Measurements from ENCODE around the gene MEOX2. TPM values are rescaled to one million over a fixed set of nuclear protein-coding genes. Genes with fewer than 3 reads are reported as not detected.

Gene MEOX2
- total RNA-seq, 1 experiment from 2014 or later = not detected

DNA sequence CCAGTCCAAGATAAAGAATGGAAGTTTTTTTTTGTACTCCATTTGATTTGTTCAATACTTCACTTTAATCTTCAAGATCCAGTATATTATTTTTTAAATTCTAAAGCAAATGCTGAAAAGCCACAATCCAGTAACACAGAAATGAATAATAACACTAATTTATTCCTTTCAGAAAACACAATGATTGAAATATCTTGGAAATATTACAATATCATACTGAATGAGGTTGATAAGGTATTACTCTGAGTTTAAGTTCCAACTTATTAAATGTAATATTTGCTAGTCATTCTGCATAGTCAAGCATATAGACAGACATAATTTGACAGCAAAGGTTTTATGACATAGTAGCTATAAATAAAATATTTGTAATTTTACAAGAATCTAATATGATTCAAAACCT, 4.4 kb downstream of the MEOX2 start:
- H3K23ac ChIP-seq (ENCODE audit: insufficient read length, low read depth, low read length) = no peak overlapping the region
- peaks cover 49% of the 10 kb centered on the region for H3K27me3 Mint-ChIP-seq (ENCODE audit: low read depth)
- no peak overlapping the region for H2BK12ac ChIP-seq (ENCODE audit: insufficient read length, low read depth, low read length)
- H3K18ac ChIP-seq (ENCODE audit: insufficient read length, low read depth, low read length) = no peak overlapping the region
- TF ChIP-seq, protein P1, sequence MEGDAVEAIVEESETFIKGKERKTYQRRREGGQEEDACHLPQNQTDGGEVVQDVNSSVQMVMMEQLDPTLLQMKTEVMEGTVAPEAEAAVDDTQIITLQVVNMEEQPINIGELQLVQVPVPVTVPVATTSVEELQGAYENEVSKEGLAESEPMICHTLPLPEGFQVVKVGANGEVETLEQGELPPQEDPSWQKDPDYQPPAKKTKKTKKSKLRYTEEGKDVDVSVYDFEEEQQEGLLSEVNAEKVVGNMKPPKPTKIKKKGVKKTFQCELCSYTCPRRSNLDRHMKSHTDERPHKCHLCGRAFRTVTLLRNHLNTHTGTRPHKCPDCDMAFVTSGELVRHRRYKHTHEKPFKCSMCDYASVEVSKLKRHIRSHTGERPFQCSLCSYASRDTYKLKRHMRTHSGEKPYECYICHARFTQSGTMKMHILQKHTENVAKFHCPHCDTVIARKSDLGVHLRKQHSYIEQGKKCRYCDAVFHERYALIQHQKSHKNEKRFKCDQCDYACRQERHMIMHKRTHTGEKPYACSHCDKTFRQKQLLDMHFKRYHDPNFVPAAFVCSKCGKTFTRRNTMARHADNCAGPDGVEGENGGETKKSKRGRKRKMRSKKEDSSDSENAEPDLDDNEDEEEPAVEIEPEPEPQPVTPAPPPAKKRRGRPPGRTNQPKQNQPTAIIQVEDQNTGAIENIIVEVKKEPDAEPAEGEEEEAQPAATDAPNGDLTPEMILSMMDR (conservative IDR thresholded peaks at IDR 0.05) = no peak
- H2BK20ac ChIP-seq (ENCODE audit: low read depth, low read length, poor library complexity, severe bottlenecking) = no peak overlapping the region
- no peak overlapping the region for H4K8ac ChIP-seq (replicated peaks; ENCODE audit: insufficient read length, low read depth, low read length)
- H3K9me3 Mint-ChIP-seq = no peaks in the 10 kb centered on the region
- no peak overlapping the region for H3K56ac ChIP-seq (ENCODE audit: insufficient read length, low read depth, low read length)
- no peak overlapping the region for H4K91ac ChIP-seq (ENCODE audit: insufficient read length, low read depth, low read length)
- no peak overlapping the region for H3K27ac ChIP-seq (ENCODE audit: insufficient read length, low read depth, low read length)
- H3K4me1 ChIP-seq (ENCODE audit: insufficient read depth, low read length) = 0 out of 2 replicates have a peak, but pooled peaks cover 2% of the 10 kb centered on the region
- H3K4me1 Mint-ChIP-seq = peaks cover 18 to 23% of the 10 kb centered on the region in 2 experiments
- H3K79me1 ChIP-seq (ENCODE audit: insufficient read depth, low read depth, low read length, poor library complexity, severe bottlenecking) = no peaks in the 10 kb centered on the region
- DNase-seq = no peak
- H3K4me2 ChIP-seq (ENCODE audit: insufficient read depth, insufficient read length, low read length) = no peak overlapping the region
- peaks cover 6% of the 10 kb centered on the region for H4K20me1 ChIP-seq (ENCODE audit: control insufficient read depth, insufficient read depth, insufficient read length)
- H3K9ac ChIP-seq (ENCODE audit: extremely low read depth, insufficient read length, low read length) = no peak overlapping the region
- H3K79me2 ChIP-seq (ENCODE audit: insufficient read depth, low read length) = no peaks in the 10 kb centered on the region
- H3K14ac ChIP-seq (ENCODE audit: insufficient read depth, low read length) = no peak overlapping the region
- H3K27ac Mint-ChIP-seq = no peak overlapping the region
- peaks cover 19% of the 10 kb centered on the region for H3K23me2 ChIP-seq (ENCODE audit: insufficient read length, low read depth, low read length, poor library complexity, severe bottlenecking)
- no peak overlapping the region for H2AK5ac ChIP-seq (ENCODE audit: insufficient read length, low read length)
- no peak overlapping the region for H2BK5ac ChIP-seq (ENCODE audit: insufficient read length, low read length)
- H2BK120ac ChIP-seq (ENCODE audit: low read depth, low read length, poor library complexity, severe bottlenecking) = no peak overlapping the region
- no peak overlapping the region for H4K5ac ChIP-seq (ENCODE audit: insufficient read length, low read depth, low read length)
- no peak overlapping the region for H2BK15ac ChIP-seq (ENCODE audit: low read depth, low read length)
- H3K4me3 Mint-ChIP-seq = no peak overlapping the region
- H3K4ac ChIP-seq (ENCODE audit: low read depth, low read length) = no peak overlapping the region
- peaks cover 24% of the 10 kb centered on the region for H3K27me3 ChIP-seq (ENCODE audit: insufficient read depth, low read length)
- H3T11ph ChIP-seq (ENCODE audit: low read length) = no peak overlapping the region
- no peaks in the 10 kb centered on the region for H3K36me3 Mint-ChIP-seq (ENCODE audit: insufficient read depth in 1 of 3, low read depth in 3 of 3)
- no peak overlapping the region for H2AFZ ChIP-seq (ENCODE audit: low read length)
- H3K9me3 ChIP-seq (ENCODE audit: control insufficient read depth, low read depth, low read length) = no peaks in the 10 kb centered on the region
